ENCODE results near the gene FXN. TPM values are rescaled to one million over a fixed set of nuclear protein-coding genes. Genes with fewer than 3 reads are reported as not detected.

The FXN gene
- total RNA-seq, 4 donors from 2014 or later = 4.6 to 13.2 (median 8.1) TPM

GRCh38 chr9:69073103-69073502, 37.6 kb downstream of the FXN start:
- peaks cover 0 to 35% (median 5%) of the 10 kb centered on the region in 3 donors for H3K4me1 ChIP-seq
- H3K4me3 ChIP-seq = no peak overlapping the region
- 42 to 58% methylated on average over 3 to 4 of the region's 4 CpGs for WGBS, 2 donors (ENCODE audit: low coverage in 1 of 2)
- no peak for ATAC-seq
- no peaks in the 10 kb centered on the region for H3K27me3 ChIP-seq
- H3K27ac ChIP-seq = no peak overlapping the region
- TF ChIP-seq POLR2A (IDR thresholded peaks at IDR 0.05) (no peak), EP300 (IDR thresholded peaks at IDR 0.05) (no peak), POLR2AphosphoS5 (IDR thresholded peaks at IDR 0.05) (no peak), CTCF (IDR thresholded peaks at IDR 0.05) (no peak)
- H3K9me3 ChIP-seq = no peaks in the 10 kb centered on the region
- H3K36me3 ChIP-seq = peaks cover 0 to 44% of the 10 kb centered on the region in 2 donors

- ATAC-seq = no peak
- 80 to 81% methylated on average over 2 of the region's 2 CpGs for WGBS, 2 donors (ENCODE audit: low coverage in 1 of 2)
These were observed 39.2 kb downstream of the FXN start for GRCh38 chr9:69074801-69075200.

GRCh38 chr9:69076550-69076949, 41.0 kb downstream of the FXN start:
- WGBS, 2 donors (ENCODE audit: low coverage in 1 of 2) = 15 to 37% methylated on average over 5 of the region's 5 CpGs

More at GRCh38 chr9:69074801-69075200, 39.2 kb downstream of the FXN start:
- Histone ChIP-seq H3K4me1 (peaks cover 3 to 52% (median 8%) of the 10 kb centered on the region in 3 donors), H3K36me3 (peaks cover 0 to 27% of the 10 kb centered on the region in 2 donors), H3K27me3 (no peaks in the 10 kb centered on the region), H3K9me3 (no peaks in the 10 kb centered on the region), H3K4me3 (no peak overlapping the region), H3K27ac (peak overlapping the region in 3 of 4 donors; percentile 10 to 82 (median 14))
- TF ChIP-seq EP300 (IDR thresholded peaks at IDR 0.05) = no peak
- no peak for TF ChIP-seq POLR2AphosphoS5 (IDR thresholded peaks at IDR 0.05)
- TF ChIP-seq CTCF (IDR thresholded peaks at IDR 0.05) = no peak
- no peak for TF ChIP-seq POLR2A (IDR thresholded peaks at IDR 0.05)

GRCh38 chr9:69078069-69078468, 42.5 kb downstream of the FXN start:
- Histone ChIP-seq H3K4me1 (peaks cover 3 to 52% (median 8%) of the 10 kb centered on the region in 3 donors), H3K27ac (peak overlapping the region; percentile 68 to 85 (median 77)), H3K36me3 (peaks cover 0 to 3% of the 10 kb centered on the region in 2 donors), H3K4me3 (no peak overlapping the region), H3K9me3 (no peaks in the 10 kb centered on the region), H3K27me3 (no peaks in the 10 kb centered on the region)
- TF ChIP-seq CTCF (IDR thresholded peaks at IDR 0.05) (no peak), EP300 (IDR thresholded peaks at IDR 0.05) (no peak), POLR2AphosphoS5 (IDR thresholded peaks at IDR 0.05) (no peak), POLR2A (IDR thresholded peaks at IDR 0.05) (no peak)
- ATAC-seq = no peak
- 0 to 30% methylated on average over 1 to 2 of the region's 2 CpGs for WGBS, 2 donors (ENCODE audit: low coverage in 1 of 2)

More at GRCh38 chr9:69076550-69076949, 41.0 kb downstream of the FXN start:
- H3K27ac ChIP-seq = peak overlapping the region; percentile 68 to 85 (median 76)
- no peaks in the 10 kb centered on the region for H3K27me3 ChIP-seq
- no peak overlapping the region for H3K4me3 ChIP-seq
- peaks cover 3 to 52% (median 8%) of the 10 kb centered on the region in 3 donors for H3K4me1 ChIP-seq
- peak; percentile 47 for ATAC-seq
- TF ChIP-seq EP300 (IDR thresholded peaks at IDR 0.05) (no peak), POLR2A (IDR thresholded peaks at IDR 0.05) (no peak), CTCF (IDR thresholded peaks at IDR 0.05) (no peak), POLR2AphosphoS5 (IDR thresholded peaks at IDR 0.05) (peak; percentile 58)
- H3K9me3 ChIP-seq = no peaks in the 10 kb centered on the region
- H3K36me3 ChIP-seq = peaks cover 0 to 16% of the 10 kb centered on the region in 2 donors

- Histone ChIP-seq H3K27me3 (no peaks in the 10 kb centered on the region), H3K4me1 (peaks cover 3 to 52% (median 8%) of the 10 kb centered on the region in 3 donors), H3K9me3 (no peaks in the 10 kb centered on the region), H3K27ac (peak overlapping the region; percentile 68 to 85 (median 77)), H3K4me3 (no peak overlapping the region), H3K36me3 (no peaks in the 10 kb centered on the region)
- ATAC-seq = peak; percentile 87
- 0% methylated on average over 1 of the region's 1 CpG for WGBS, 2 donors (ENCODE audit: low coverage in 1 of 2)
- TF ChIP-seq POLR2AphosphoS5 (IDR thresholded peaks at IDR 0.05) (peak; percentile 87), POLR2A (IDR thresholded peaks at IDR 0.05) (no peak), CTCF (IDR thresholded peaks at IDR 0.05) (no peak)
These were observed 43.0 kb downstream of the FXN start for GRCh38 chr9:69078581-69078980.
